ENCODE data around the gene APEX1. TPM values are rescaled to one million over a fixed set of nuclear protein-coding genes. Genes with fewer than 3 reads are reported as not detected.

The APEX1 gene
- total and polyA plus RNA-seq, 2 experiments from 2014 or later, result 89.8 to 124 TPM

- H3F3A ChIP-seq (ENCODE audit: insufficient read depth), result peaks cover 18% of the 10 kb centered on the region
- H3K27me3 ChIP-seq (replicated peaks; ENCODE audit: insufficient read depth), result no peaks in the 10 kb centered on the region
- no peaks in the 10 kb centered on the region for H3K9me3 ChIP-seq (ENCODE audit: low read depth)
- H2AFZ ChIP-seq, result peak overlapping the region; percentile 88
- TF ChIP-seq EZH2 (IDR thresholded peaks at IDR 0.05; ENCODE audit: insufficient read depth, poor library complexity, severe bottlenecking) (no peak), EZH2phosphoT487 (IDR thresholded peaks at IDR 0.05; ENCODE audit: insufficient read depth, low read depth) (no peak)
- no peaks in the 10 kb centered on the region for H4K20me1 ChIP-seq (ENCODE audit: insufficient read depth)
- H3K9me2 ChIP-seq (ENCODE audit: insufficient read depth), result no peaks in the 10 kb centered on the region
- WGBS, 2 experiments (ENCODE audit: low coverage in 1 of 2, low lambda C conversion rate in 2 of 2, missing lambda C conversion rate in 2 of 2), result 8 to 17% methylated on average over 9 of the region's 9 CpGs
- peak overlapping the region; percentile 84 for H3K4me2 ChIP-seq (ENCODE audit: unreplicated experiment)
- peak overlapping the region; percentile 88 for H3K9ac ChIP-seq
- H3K27ac ChIP-seq, result peak overlapping the region; percentile 89
- peaks cover 30% of the 10 kb centered on the region for H3K79me2 ChIP-seq (ENCODE audit: insufficient read depth)
- in situ Hi-C loops (cut with MboI), result no loop called here
- peak overlapping the region; percentile 98 for H3K4me3 ChIP-seq
- H3K4me1 ChIP-seq (ENCODE audit: insufficient read depth), result peaks cover 17% of the 10 kb centered on the region
- no peaks in the 10 kb centered on the region for H3K36me3 ChIP-seq (ENCODE audit: low read depth)
- peak; percentile 29 for DNase-seq
These were observed 41.3 kb upstream of the APEX1 start for GRCh38 chr14:20413744-20414082.

DNA sequence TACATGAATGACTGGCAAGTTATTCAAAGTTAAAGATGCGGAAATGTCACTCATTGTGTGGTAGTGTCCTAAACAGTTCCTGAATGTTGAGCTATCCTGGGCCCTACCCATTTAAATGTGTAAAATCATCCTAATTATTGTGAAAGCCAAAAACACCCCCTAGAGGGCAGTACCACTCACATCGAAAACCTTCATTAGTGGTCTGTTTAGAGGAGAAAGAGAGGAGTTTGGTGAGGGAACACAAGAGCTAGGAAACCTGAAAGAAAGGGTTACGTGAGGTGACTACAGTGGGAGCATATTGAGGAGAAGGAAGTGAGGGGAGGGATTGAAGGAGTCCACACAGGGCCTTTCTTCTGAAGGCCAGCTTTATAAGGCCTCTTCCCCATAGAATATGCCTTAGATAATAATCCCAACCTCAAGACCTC lies 39.2 kb upstream of the APEX1 start:
- Histone ChIP-seq H3K4me3 (no peak overlapping the region), H3K9ac (no peak overlapping the region), H3K27ac (no peak overlapping the region), H3K9me3 (ENCODE audit: low read depth) (no peaks in the 10 kb centered on the region), H3K4me2 (ENCODE audit: unreplicated experiment) (no peak overlapping the region), H3K27me3 (replicated peaks; ENCODE audit: insufficient read depth) (no peaks in the 10 kb centered on the region), H4K20me1 (ENCODE audit: insufficient read depth) (no peaks in the 10 kb centered on the region), H3K79me2 (ENCODE audit: insufficient read depth) (peaks cover 17% of the 10 kb centered on the region), H2AFZ (peak overlapping the region; percentile 70), H3F3A (ENCODE audit: insufficient read depth) (peaks cover 18% of the 10 kb centered on the region), H3K36me3 (ENCODE audit: low read depth) (no peaks in the 10 kb centered on the region), H3K9me2 (ENCODE audit: insufficient read depth) (no peaks in the 10 kb centered on the region), H3K4me1 (ENCODE audit: insufficient read depth) (peaks cover 8% of the 10 kb centered on the region)
- DNase-seq, result peak; percentile 72
- TF ChIP-seq EZH2phosphoT487 (IDR thresholded peaks at IDR 0.05; ENCODE audit: insufficient read depth, low read depth) (no peak), EZH2 (IDR thresholded peaks at IDR 0.05; ENCODE audit: insufficient read depth, poor library complexity, severe bottlenecking) (no peak)
- in situ Hi-C loops (cut with MboI), result loop anchor here (5.0 kb wide), 1 partner anchor 197 kb away; no protein-coding TSS in a partner anchor
- 24 to 28% methylated on average over 3 of the region's 3 CpGs for WGBS, 2 experiments (ENCODE audit: low coverage in 1 of 2, low lambda C conversion rate in 2 of 2, missing lambda C conversion rate in 2 of 2)

DNA sequence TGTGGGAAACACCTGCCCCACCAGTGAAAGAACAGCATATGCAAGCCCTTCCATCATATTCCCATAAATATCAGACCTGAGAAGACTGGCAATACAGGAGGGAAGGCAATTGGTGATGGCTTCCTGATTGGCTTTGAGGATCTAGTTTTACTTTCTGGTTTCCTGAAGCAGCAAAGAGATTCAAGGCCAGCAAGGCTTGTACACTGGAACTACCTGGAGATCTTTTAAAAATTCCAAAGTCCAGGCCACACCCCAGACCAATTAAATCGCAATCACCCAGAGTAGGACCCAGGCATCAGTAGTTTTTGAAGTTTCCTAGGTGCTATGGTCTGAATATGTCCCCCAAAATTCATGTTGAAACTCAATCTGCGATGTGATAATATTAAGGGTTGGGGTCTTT lies 38.8 kb upstream of the APEX1 start:
- peaks cover 8% of the 10 kb centered on the region for H3K4me1 ChIP-seq (ENCODE audit: insufficient read depth)
- H3K4me2 ChIP-seq (ENCODE audit: unreplicated experiment), result no peak overlapping the region
- no peak for DNase-seq
- peak overlapping the region; percentile 70 for H2AFZ ChIP-seq
- H3F3A ChIP-seq (ENCODE audit: insufficient read depth), result peaks cover 18% of the 10 kb centered on the region
- TF ChIP-seq EZH2phosphoT487 (IDR thresholded peaks at IDR 0.05; ENCODE audit: insufficient read depth, low read depth), result no peak
- TF ChIP-seq EZH2 (IDR thresholded peaks at IDR 0.05; ENCODE audit: insufficient read depth, poor library complexity, severe bottlenecking), result no peak
- H3K9me3 ChIP-seq (ENCODE audit: low read depth), result no peaks in the 10 kb centered on the region
- peaks cover 13% of the 10 kb centered on the region for H3K79me2 ChIP-seq (ENCODE audit: insufficient read depth)
- no peak overlapping the region for H3K27ac ChIP-seq
- WGBS, 2 experiments (ENCODE audit: low coverage in 1 of 2, low lambda C conversion rate in 2 of 2, missing lambda C conversion rate in 2 of 2), result 87 to 89% methylated on average over 2 of the region's 2 CpGs
- H3K4me3 ChIP-seq, result no peak overlapping the region
- in situ Hi-C loops (cut with MboI), result loop anchor here (5.0 kb wide), 1 partner anchor 196 kb away; no protein-coding TSS in a partner anchor
- no peaks in the 10 kb centered on the region for H3K36me3 ChIP-seq (ENCODE audit: low read depth)
- H3K9me2 ChIP-seq (ENCODE audit: insufficient read depth), result no peaks in the 10 kb centered on the region
- H4K20me1 ChIP-seq (ENCODE audit: insufficient read depth), result no peaks in the 10 kb centered on the region
- no peaks in the 10 kb centered on the region for H3K27me3 ChIP-seq (replicated peaks; ENCODE audit: insufficient read depth)
- H3K9ac ChIP-seq, result no peak overlapping the region

DNA sequence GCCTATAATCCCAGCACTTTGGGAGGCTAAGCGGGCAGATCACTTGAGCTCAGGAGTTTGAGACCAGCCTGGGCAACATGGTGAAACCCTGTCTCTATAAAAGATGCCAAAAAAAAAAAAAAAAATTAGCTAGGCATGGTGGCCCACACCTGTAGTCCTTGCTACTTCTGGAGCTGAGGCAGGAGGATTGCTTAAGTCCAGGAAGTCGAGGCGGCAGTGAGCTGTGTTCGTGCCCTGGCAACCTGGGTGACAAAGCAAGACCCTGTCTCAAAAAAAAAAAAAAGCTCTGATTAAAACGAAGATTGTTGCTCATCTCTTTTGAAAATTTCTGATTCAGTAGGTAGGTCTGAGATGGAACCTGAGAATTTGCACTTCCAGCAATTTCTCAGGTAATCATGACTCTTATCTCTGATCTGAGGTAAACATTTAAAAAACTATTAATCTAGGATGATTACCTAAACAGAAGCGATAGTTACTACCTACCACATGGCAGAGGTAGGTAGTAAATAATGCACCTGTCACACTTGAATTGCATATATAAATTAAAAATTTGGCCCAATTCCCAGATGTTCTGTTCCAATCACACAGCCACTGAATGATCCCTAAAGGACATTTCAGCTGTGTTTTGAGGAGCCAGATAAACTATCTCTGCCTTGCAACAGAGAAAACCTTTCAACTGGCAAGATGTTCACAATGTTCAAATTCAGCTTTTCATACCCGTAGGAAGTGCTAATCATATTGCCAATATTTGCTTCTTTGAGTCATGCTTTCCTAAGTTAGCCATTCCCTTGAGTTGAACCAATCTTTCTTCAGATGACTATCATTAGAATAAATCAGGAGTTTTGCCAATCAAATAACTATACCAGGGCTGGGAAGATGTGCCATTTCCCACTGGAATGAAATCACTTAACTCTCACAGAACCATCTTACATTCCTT lies 37.5 kb upstream of the APEX1 start:
- H3K36me3 ChIP-seq (ENCODE audit: low read depth), result no peaks in the 10 kb centered on the region
- WGBS, 2 experiments (ENCODE audit: low coverage in 1 of 2, low lambda C conversion rate in 2 of 2, missing lambda C conversion rate in 2 of 2), result 61 to 65% methylated on average over 7 of the region's 7 CpGs
- H3K9ac ChIP-seq, result no peak overlapping the region
- peaks cover 10% of the 10 kb centered on the region; the same call in 1 of the 2 replicates for H3F3A ChIP-seq (ENCODE audit: insufficient read depth)
- H3K9me3 ChIP-seq (ENCODE audit: low read depth), result no peaks in the 10 kb centered on the region
- no peak overlapping the region for H3K4me3 ChIP-seq
- TF ChIP-seq EZH2phosphoT487 (IDR thresholded peaks at IDR 0.05; ENCODE audit: insufficient read depth, low read depth), result no peak
- TF ChIP-seq EZH2 (IDR thresholded peaks at IDR 0.05; ENCODE audit: insufficient read depth, poor library complexity, severe bottlenecking), result no peak
- no peaks in the 10 kb centered on the region for H3K9me2 ChIP-seq (ENCODE audit: insufficient read depth)
- H3K4me1 ChIP-seq (ENCODE audit: insufficient read depth), result no peaks in the 10 kb centered on the region
- no peaks in the 10 kb centered on the region for H3K79me2 ChIP-seq (ENCODE audit: insufficient read depth)
- H3K27me3 ChIP-seq (replicated peaks; ENCODE audit: insufficient read depth), result no peaks in the 10 kb centered on the region
- in situ Hi-C loops (cut with MboI), result loop anchor here (5.0 kb wide), 1 partner anchor 195 kb away; no protein-coding TSS in a partner anchor
- no peak for DNase-seq
- no peaks in the 10 kb centered on the region for H4K20me1 ChIP-seq (ENCODE audit: insufficient read depth)
- no peak overlapping the region for H2AFZ ChIP-seq
- no peak overlapping the region for H3K27ac ChIP-seq
- no peak overlapping the region for H3K4me2 ChIP-seq (ENCODE audit: unreplicated experiment)

Measured in GM23248 (cell line).